Breast epithelium (tissue), 3 donors: Measurements from ENCODE around the gene CCBE1.

Experiments used
- CTCF ChIP-seq, 3 donors: fragments of 450-650 bp; IDR thresholded peaks; one replicate each; pipeline ENCODE4 v1.5.1; 2016 to 2017; ENCODE audit warnings: antibody characterized with exemption in 3 of 3, mild to moderate bottlenecking in 3 of 3, moderate library complexity in 3 of 3
- POLR2A ChIP-seq: fragments of 450-650 bp; IDR thresholded peaks from one replicate; pipeline ENCODE4 v1.6.1; 2016; ENCODE audit warnings: antibody characterized with exemption, mild to moderate bottlenecking, moderate library complexity
- POLR2AphosphoS5 ChIP-seq, 3 donors: sonication (generic); formaldehyde crosslinking; IDR thresholded peaks; one replicate each; pipeline ENCODE4 v1.6.1; 2017; ENCODE audit warnings: antibody characterized with exemption in 3 of 3

GRCh38 chr18:59559528-59559927 lies 137.7 kb downstream of the CCBE1 start:
- no peak for TF ChIP-seq CTCF (IDR thresholded peaks at IDR 0.05)
- no peak for TF ChIP-seq POLR2A
- TF ChIP-seq POLR2AphosphoS5 (IDR thresholded peaks at IDR 0.05) = no peak
